ENCODE data around the gene KCNQ4. TPM values are rescaled to one million over a fixed set of nuclear protein-coding genes. Genes with fewer than 3 reads are reported as not detected.

KCNQ4 gene
- total and polyA plus RNA-seq, 10 of the 15 experiments (the other 5 are each of a cell fraction or from before 2014, with no cell fraction given) = 0.04 to 0.18 (median 0.08) TPM; not detected in 2

GRCh38 chr1:40736085-40736531 is 47.5 kb upstream of the KCNQ4 start (continued):
- TF ChIP-seq RELB (IDR thresholded peaks at IDR 0.05; ENCODE audit: low read depth) (no peak), POU2F2 (IDR thresholded peaks at IDR 0.05; ENCODE audit: borderline replicate concordance, low read depth, low read length) (no peak), NFXL1 (IDR thresholded peaks at IDR 0.05; ENCODE audit: borderline replicate concordance) (no peak)

- Histone ChIP-seq H4K20me1 (ENCODE audit: control insufficient read depth, insufficient read depth) (no peaks in the 10 kb centered on the region), H3K36me3 (ENCODE audit: control insufficient read depth in 2 of 2, insufficient read depth in 2 of 2, low read length in 1 of 2) (peaks cover 5 to 25% of the 10 kb centered on the region in 2 experiments), H3K4me3 (no peak overlapping the region), H3K4me2 (ENCODE audit: control insufficient read depth, insufficient read depth) (no peak overlapping the region), H3K4me1 (ENCODE audit: control insufficient read depth, insufficient read depth, low read length) (peaks cover 3% of the 10 kb centered on the region; the same call in 1 of the 2 replicates), H3K79me2 (ENCODE audit: control insufficient read depth, insufficient read depth, low read length) (peaks cover 29% of the 10 kb centered on the region), H3K27ac (ENCODE audit: control insufficient read depth, insufficient read depth) (no peak overlapping the region), H3K9ac (ENCODE audit: control insufficient read depth, insufficient read depth, low read length) (no peak overlapping the region), H3K27me3 (replicated peaks in 1 of 2; ENCODE audit: control insufficient read depth in 2 of 2, insufficient read depth in 2 of 2, low read length in 1 of 2) (no peaks in the 10 kb centered on the region), H2AFZ (ENCODE audit: control insufficient read depth, low read depth, low read length) (no peak overlapping the region), H3K9me3 (replicated peaks; ENCODE audit: control insufficient read depth, insufficient read depth, low read length) (no peaks in the 10 kb centered on the region)
- WGBS (ENCODE audit: insufficient coverage, insufficient replicate concordance, low lambda C conversion rate, missing lambda C conversion rate) = 93% methylated on average over 6 of the region's 6 CpGs
- FAIRE-seq = no peak
- RAD21 ChIA-PET (ENCODE audit: unreplicated experiment) = interaction anchor here (1.3 kb wide), 1 partner anchor 9 kb away, joined by 6 read pairs; no protein-coding TSS in a partner anchor
- TF ChIP-seq SMAD5 (IDR thresholded peaks at IDR 0.05; ENCODE audit: low read depth) (no peak), PAX5 (IDR thresholded peaks at IDR 0.05; ENCODE audit: borderline replicate concordance, low read depth, low read length) (no peak), CEBPB (IDR thresholded peaks at IDR 0.05; ENCODE audit: borderline replicate concordance in 1 of 2, low read depth in 2 of 2, low read length in 2 of 2) (no peak), SMC3 (IDR thresholded peaks at IDR 0.05; ENCODE audit: borderline replicate concordance, low read length) (no peak), KLF5 (IDR thresholded peaks at IDR 0.05; ENCODE audit: partially characterized antibody) (no peak), MXI1 (IDR thresholded peaks at IDR 0.05; ENCODE audit: low read depth, low read length) (no peak), ETV6 (conservative IDR thresholded peaks at IDR 0.05 in 1 of 2, IDR thresholded peaks at IDR 0.05 in 1 of 2; ENCODE audit: borderline replicate concordance in 1 of 2, low read depth in 1 of 2) (no peak), HDAC2 (IDR thresholded peaks at IDR 0.05) (no peak), TCF3 (IDR thresholded peaks at IDR 0.05; ENCODE audit: borderline replicate concordance, insufficient read depth, low read depth, low read length) (no peak), PRDM15 (CRISPR knock-in tag; IDR thresholded peaks at IDR 0.05) (no peak)
- no peak for DNase-seq (ENCODE audit: low read depth, low spot score)
- SMC1A ChIA-PET (ENCODE audit: uncharacterized antibody, unreplicated experiment) = interaction anchor here (0.9 to 2.5 kb wide), 6 partner anchors 9 to 48 kb away, joined by 3 to 12 read pairs (median 3); partner anchors contain the start of gene NFYC
- ATAC-seq = no peak
- POLR2A ChIA-PET = interaction anchor here (1.1 to 1.3 kb wide), 4 partner anchors 9 to 29 kb away, joined by 3 to 4 read pairs (median 3); no protein-coding TSS in a partner anchor
- CTCF ChIA-PET = interaction anchor here (0.5 to 0.6 kb wide), 2 partner anchors 35 to 58 kb away, joined by 3 to 5 read pairs; no protein-coding TSS in a partner anchor
- intact Hi-C loops (cut with micrococcal nuclease; ENCODE audit: unreplicated experiment) = no loop called here
- BruUV-seq (replicated peaks) = no TSS peak
- in situ Hi-C loops (cut with MboI) = no loop called here
Observed at GRCh38 chr1:40738831-40739230, 44.8 kb upstream of the KCNQ4 start.

Data from GM12878 (cell line).